22Rv1 (cell line): ENCODE data around the gene WNK3.

Experiments used
- H3K27ac ChIP-seq: fragments of 450-650 bp; 2 replicates; pipeline ENCODE4 v1.5.1; 2017
- ZFX ChIP-seq: fragments of 450-650 bp; IDR thresholded peaks from 2 replicates; pipeline ENCODE4 v1.6.1; 2017; ENCODE audit warnings: antibody characterized with exemption, borderline replicate concordance
- TF ChIP-seq, protein P1 (sequence below): fragments of 450-650 bp; IDR thresholded peaks from 2 replicates; pipeline ENCODE4 v1.5.1; 2017; ENCODE audit warnings: mild to moderate bottlenecking

Gene WNK3

DNA sequence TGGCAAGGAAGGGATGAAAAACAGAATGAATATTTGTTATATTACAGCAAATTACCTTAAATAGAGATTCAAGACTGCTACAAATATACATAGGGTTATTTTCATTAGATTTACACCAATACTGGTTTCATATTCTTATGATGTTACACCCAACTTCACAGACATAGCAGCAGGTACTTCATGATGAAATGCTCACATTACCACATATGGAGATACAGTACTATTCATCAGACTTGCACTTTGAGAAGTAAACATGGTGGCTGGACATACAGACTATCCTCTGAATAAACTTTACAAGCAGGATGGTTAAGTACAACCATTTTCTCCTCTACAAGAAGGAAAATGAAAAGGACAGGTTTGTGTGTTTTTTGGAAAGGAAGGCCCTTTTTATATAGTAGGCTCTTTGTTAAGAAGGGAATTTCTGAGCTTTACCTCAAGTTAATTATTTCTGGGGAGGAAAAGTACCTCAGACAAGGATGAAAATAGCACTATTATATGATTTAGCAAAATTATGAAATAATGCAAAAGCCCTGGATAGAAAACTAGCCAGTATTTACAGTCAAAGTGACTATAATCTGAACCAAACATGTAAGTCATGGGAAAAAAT lies 162.8 kb downstream of the WNK3 start:
- TF ChIP-seq, protein P1, sequence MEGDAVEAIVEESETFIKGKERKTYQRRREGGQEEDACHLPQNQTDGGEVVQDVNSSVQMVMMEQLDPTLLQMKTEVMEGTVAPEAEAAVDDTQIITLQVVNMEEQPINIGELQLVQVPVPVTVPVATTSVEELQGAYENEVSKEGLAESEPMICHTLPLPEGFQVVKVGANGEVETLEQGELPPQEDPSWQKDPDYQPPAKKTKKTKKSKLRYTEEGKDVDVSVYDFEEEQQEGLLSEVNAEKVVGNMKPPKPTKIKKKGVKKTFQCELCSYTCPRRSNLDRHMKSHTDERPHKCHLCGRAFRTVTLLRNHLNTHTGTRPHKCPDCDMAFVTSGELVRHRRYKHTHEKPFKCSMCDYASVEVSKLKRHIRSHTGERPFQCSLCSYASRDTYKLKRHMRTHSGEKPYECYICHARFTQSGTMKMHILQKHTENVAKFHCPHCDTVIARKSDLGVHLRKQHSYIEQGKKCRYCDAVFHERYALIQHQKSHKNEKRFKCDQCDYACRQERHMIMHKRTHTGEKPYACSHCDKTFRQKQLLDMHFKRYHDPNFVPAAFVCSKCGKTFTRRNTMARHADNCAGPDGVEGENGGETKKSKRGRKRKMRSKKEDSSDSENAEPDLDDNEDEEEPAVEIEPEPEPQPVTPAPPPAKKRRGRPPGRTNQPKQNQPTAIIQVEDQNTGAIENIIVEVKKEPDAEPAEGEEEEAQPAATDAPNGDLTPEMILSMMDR = no peak
- no peak for TF ChIP-seq ZFX
- no peak overlapping the region for H3K27ac ChIP-seq

DNA sequence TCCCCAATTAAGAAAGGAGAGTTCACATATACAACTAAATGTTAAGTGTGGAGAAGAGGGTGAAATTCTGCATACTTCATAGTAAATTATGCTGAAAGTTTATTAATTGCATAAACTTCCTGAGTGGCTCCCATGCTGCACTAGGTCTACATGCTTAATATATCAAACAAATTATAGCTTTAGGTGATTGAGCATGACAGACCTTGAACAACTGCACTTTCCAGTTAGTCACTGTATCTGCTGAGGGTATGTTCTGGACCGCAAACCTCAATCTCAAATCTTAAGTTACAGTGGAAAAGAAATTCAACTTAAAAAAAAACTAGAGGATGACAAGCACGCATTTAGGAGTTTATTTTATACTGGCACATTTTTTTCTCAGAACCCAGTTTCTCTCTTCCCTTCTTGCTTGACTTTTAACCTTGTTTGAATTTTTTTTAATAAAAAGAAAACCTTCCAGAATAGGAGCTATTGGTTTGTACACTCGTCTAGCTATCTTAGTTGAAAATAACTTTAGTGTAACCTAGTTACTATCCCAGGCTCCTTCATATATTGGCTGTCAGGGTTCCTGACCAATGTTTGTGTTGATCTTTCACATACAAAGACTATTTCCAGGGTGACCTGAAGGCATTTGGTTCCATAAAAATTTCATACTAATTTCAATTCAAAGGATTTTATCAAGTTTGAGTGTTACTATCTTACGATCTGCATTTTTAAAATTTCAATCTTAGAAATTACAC lies 164.6 kb downstream of the WNK3 start:
- TF ChIP-seq ZFX = no peak
- TF ChIP-seq, protein P1 = no peak
- H3K27ac ChIP-seq = no peak overlapping the region

DNA sequence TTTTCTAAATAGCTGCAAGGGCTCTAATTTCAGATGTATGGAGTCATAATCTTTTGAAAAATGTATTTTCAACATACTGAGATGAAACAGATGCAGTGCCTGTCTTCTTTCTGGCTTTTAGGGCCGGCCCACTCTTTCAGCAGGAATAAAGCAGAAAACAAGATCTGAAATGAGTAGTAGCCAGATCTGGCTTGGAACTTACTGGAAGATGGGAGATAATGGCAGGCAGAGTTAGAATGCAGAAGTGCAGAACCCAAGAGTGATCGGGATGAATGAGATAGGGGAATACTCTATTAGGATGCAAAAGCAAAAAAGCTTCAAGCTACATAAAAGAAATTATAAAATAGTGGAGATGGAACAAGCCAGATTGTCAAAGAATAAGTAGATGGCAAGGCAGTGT lies 173.4 kb downstream of the WNK3 start:
- H3K27ac ChIP-seq = no peak overlapping the region; the same call in 1 of the 2 replicates
- TF ChIP-seq, protein P1 = no peak
- TF ChIP-seq ZFX = no peak

DNA sequence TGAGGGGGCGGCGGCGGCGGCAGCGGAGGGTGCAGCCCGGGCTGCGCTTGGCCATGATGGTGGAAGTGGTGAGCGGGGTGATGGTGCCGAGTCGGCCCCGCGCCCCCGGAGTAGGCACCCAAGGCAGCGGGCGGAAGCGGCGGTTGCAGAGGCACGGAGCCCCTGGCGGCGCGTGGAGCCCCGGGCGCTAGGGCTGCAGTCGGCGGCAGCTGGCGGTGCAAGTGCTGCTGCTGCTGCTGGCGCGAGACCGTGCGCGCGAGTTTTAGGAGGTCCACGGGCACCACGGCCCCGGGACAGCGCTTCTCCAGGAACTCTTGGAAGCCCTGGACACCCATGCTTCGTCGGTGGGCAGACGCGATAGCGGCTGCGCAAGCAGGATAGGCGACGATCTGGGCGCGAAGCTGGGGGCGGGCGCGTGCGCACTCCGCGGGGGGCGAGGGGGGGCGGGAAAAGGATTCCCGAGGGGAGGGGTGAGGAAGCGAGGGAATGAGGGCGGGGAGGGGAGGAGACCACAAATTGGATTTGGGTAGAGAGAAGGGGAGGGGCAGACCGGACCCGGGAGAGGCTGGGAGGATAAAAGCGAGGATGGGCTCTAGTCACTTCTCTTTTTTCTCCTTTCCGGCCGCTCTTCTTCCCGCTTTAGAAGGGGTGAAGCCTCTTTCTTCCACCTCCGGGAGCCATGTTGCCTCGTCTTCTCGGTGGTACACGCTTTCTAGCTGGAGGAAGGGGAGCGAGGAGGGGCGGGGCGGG lies 174.8 kb downstream of the WNK3 start, which contains the start of gene FAM120C:
FAM120C (minus strand) TSS at position 391 of the 750 bp plus-strand sequence; CDS start at position 335, 56 bp downstream.
- TF ChIP-seq, protein P1 = no peak
- no peak for TF ChIP-seq ZFX
- H3K27ac ChIP-seq = peak within 1 kb of the TSS; percentile 89

DNA sequence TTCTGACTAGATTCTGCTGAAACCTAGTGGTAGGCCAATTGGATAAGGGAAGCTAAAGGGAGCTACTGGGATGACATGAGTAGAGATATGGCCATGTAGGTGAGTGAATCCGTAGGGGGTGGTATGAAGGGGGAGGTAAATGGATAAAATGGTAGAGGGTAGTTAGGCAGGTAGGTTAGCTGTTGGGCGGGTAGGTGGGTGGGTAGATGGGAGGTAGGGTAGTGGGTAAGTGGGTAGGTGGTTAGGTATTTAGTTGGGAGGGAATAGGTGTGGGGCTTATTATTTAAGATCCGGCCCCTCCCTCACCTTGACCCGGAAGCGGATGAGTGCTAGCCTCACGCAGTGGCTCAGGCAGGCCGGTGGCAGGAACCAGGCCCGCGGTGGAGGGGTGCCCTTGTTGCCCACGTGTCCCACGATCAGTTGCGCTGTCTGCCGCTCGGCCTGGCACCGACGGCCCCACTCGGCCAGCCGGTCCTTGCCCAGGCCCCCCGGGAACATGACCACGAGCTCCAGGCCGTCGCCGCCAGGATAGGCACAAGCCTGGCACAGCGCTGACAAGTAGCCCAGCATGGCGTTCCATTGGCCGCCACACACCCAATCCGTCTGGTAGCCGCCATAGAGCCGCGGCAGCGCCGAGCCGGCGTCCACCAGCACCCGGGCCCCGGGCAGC lies 175.5 kb downstream of the WNK3 start:
- H3K27ac ChIP-seq = peak overlapping the region; percentile 89
- TF ChIP-seq ZFX = no peak
- TF ChIP-seq, protein P1 = no peak

DNA sequence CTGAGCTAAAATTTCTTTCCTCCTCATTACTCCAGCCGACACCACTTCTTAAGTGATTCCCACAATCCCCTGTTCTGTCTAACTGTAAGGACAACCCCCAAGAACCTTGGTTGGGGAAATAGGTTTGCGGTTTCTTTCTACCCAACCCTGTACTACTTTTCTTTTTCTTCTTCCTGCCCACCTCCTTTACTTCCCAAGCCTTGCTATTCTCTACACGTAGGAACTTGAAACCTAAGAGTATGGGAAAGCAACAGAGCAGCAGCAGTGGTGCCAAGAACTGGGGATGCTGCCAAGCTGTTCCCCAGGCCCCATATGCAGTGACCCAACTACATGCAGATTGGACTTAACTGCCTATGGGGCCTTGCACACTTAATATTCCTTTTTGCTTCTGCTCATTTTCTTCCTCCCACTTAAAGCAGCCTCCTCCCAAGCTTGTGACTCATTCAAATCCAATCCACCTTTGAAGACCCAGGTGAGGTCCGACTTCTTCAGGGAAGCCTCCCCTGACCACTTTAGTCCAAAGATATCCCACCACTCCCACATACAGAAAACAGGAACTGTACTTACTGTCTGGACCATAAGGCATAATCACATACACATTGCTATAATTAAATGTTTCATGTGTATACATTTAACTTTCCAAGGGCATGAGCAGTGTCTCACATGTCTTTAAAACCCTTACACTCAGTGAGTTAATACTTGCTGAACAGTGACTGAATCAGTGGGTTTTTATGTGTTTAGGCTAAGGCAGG lies 176.5 kb downstream of the WNK3 start:
- peak overlapping the region; percentile 89; the same call in 1 of the 2 replicates for H3K27ac ChIP-seq
- TF ChIP-seq, protein P1 = no peak
- no peak for TF ChIP-seq ZFX
